HG02981 (cell line): ENCODE results near the gene MAPK4.
"Not testable (repeated sequence)": the region's sequence is repeated elsewhere in the genome, so short reads cannot be mapped to it uniquely, and the experiment has no call there.

ENCODE experiments used
- ATAC-seq: cut with Tn5 transposase; IDR thresholded peaks from one replicate; pipeline ENCODE4 v1.9.1; 2021; ENCODE audit warnings: mild to moderate bottlenecking, moderate library complexity; ENCODE audit not compliant: unreplicated experiment

The MAPK4 gene

GRCh38 chr18:50573196-50573595 lies 13.3 kb downstream of the MAPK4 start:
- not testable (repeated sequence) for ATAC-seq

- no peak for ATAC-seq
Measured at GRCh38 chr18:50573679-50574078, 13.8 kb downstream of the MAPK4 start.

DNA sequence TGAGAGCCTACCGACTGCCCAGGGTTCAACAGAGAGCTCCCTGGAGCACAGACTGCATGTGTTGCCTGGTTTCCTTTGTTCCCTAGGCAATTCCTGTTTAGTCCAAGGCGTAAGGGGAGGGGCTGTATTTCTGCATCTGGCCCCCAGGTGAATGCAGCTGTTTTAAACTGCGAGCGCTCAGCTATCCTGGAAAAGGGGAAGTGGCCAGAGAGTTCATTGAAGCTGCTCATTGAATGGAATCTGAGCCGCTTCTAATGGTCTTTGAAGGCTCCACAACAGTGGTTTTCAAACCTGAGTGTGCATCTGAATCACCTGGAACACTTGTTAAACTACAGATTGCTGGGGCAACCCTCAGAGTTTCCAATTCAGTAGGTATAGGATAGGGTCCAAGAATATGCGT lies 18.1 kb downstream of the MAPK4 start:
- no peak for ATAC-seq

- no peak for ATAC-seq
Measured at GRCh38 chr18:50578651-50579050, 18.8 kb downstream of the MAPK4 start.

DNA sequence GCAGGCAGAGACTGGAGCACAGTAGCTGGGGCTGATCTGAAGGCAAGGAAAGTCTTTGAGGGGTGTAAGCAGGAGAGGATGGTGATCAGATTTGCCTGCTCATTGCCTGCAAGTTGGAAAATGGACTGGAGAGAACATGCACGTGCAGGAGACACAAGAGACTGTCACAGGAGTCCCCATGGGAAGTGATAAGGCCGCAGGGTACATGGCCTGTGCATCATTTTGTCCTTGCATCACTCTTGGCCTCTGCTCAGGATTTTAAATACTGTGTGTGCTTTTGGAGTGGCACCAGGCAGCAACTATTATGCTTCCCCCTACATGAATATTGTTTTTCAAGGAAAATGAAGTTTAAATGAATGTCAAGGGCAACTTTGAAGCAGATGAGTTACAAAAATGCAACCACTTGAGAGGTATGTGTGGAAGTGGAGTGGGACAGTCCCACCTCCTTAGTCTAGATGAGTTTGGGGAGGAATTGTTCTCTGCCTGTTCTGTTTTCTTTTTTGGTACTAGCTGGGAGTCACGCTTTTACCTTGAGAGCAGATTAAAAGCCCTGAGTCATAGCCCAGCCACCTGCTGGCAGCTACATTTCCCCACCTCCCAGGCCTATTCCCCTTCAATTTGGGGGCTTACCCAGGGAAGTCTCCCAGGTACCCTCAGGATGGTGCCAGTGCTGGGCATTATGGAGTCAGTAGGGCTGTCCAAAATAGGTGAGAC lies 19.3 kb downstream of the MAPK4 start:
- no peak for ATAC-seq

DNA sequence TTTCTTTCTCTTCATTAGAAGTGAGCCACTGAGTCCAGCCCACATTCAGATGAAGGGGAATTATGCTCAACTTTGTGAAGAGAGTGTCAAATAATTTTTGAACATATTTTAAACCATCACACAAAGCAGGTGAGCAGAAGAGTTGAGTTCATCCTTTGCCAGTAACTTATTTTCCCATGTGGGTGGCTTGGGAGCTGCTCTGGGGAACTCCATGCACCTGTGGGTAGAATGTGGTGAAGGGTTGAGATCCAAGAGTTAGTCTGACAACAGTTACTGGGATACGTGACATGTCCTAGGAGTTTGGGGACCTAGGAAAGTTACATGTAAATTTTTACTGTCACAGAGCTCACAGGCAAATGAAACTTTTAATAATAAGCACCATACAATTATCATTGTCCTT lies 21.6 kb downstream of the MAPK4 start:
- no peak for ATAC-seq

- no peak for ATAC-seq
Measured at GRCh38 chr18:50582500-50582899, 22.6 kb downstream of the MAPK4 start.

DNA sequence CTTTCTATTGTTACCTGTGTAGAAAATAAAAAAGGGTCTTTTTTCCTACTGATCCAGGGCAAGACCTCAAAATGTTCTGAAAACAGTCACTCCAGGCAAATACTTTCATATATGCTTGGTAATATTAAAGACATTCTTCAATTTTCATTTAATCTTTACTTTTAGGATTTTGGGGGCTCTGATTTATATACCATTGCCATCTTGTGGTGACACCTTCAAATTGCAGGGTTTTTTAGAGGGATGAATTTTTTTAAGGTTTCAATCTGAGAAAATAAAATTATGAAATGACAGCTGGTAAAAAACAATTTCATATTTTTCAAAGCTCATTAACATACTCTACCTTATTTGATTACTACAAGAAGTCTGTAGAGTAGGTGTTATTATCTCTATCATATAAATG lies 26.8 kb downstream of the MAPK4 start:
- ATAC-seq = no peak

GRCh38 chr18:50590593-50590992 lies 30.7 kb downstream of the MAPK4 start:
- no peak for ATAC-seq

GRCh38 chr18:50594012-50594411 lies 34.1 kb downstream of the MAPK4 start:
- ATAC-seq = no peak

- no peak for ATAC-seq
Measured at GRCh38 chr18:50594942-50595341, 35.1 kb downstream of the MAPK4 start.

DNA sequence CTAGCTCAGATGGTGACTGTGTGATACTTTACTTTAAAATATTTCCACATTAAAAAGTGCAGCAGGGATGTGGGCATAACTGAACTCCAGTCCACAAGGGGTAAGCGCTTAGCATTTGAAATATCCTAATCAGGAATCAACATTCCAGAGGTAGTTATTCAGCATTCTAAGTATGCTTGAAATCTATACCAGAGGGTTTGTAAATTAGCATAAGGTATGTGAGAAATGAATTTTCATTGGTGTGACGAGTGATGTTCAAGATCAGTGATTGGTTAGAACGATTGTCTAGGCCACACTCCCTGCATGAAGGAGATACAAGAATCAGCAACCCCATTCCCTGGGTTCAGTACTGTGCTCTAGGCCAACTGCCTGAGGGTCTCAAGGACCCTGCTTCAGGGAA lies 42.6 kb downstream of the MAPK4 start:
- no peak for ATAC-seq

DNA sequence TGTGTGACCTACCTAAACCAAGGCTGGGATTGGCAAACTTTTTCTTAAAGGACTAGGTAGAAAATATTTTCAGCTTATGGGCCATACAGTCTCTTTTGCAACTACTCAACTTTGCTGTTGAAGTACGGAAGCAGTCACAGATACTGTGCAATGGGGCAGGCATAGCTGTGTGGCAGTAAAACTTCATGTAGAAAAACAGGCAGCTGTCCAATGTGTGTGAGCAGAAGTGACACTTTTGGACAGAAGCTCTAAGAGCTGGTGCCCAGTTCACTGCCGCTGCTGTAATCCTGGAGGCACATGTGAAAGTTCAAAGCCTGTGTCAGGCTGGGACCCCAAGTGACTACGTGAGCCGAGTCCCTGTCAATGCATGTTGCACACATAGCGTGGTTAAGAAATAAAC lies 46.7 kb downstream of the MAPK4 start:
- no peak for ATAC-seq

DNA sequence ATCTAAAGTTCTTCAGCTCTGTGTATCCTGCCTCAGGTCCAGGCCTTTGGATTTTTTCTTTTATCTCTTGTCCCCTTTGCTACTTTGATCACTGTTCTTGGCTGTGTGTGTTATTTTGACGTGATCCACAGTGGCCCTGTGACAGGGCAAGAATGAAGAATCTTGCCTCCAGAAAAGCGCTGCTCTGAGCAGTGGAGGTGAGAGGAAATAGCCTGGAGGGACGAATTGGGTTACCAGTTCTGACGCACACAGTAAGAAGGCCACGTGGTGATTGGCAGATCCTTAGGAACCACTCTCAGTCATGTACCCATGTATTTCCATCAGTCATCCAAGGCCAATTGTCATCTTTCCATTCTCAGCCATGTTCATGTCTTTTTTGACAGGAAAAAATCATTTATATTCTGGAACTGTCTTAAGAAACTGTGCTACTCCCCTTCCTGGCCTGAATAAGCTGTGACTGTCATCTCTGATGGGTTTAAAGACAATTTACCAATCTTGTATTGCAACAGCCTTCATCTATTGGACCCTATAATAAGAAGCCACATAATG lies 47.6 kb downstream of the MAPK4 start:
- ATAC-seq = no peak

- ATAC-seq = not testable (repeated sequence)
Measured at GRCh38 chr18:50609171-50609570, 49.3 kb downstream of the MAPK4 start.

DNA sequence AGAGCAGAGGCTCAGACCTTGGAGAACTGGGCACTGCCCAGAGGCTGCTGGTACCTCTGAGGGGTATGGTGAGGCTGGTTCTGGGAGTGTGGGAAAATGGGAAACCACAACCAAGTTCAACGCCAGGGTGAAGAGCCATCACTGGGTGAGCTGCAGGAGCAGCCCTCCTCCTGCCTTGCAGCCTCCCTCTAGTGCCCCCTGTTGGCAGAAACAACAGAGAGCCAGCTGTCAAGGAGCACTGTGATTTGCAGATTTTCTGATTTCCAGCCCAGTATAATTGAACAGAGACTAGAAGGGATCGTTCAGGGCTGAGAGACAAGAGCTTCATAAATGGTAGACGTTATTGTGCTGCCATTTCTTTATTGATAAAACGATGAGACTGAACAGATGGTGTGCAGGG lies 50.5 kb downstream of the MAPK4 start:
- ATAC-seq = no peak

- no peak for ATAC-seq
Measured at GRCh38 chr18:50611529-50611941, 51.6 kb downstream of the MAPK4 start.

- no peak for ATAC-seq
Measured at GRCh38 chr18:50614838-50615237, 55.0 kb downstream of the MAPK4 start.

- ATAC-seq = no peak
Measured at GRCh38 chr18:50616484-50617048, 56.7 kb downstream of the MAPK4 start.

- no peak for ATAC-seq
Measured at GRCh38 chr18:50619861-50620275, 60.0 kb downstream of the MAPK4 start.

- ATAC-seq = no peak
Measured at GRCh38 chr18:50620319-50620718, 60.4 kb downstream of the MAPK4 start.

DNA sequence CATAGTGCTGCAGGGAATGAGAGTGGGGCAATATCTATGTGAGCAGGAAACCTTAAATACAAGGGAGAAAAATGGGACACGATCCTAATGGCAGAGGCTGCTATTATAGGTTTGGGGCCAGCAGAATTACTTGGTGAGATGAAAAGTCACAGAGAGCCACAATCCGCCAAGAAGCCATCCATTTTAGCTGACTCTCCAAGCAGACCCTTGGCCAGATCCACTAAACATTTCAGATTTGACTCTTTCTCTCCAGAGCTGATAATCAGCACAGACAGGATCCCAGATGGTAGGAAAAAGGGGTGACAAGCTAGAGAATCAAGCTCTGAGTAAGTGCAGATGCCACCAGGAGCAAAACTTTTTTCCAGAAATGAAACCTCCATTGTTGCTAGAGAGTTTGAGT lies 61.5 kb downstream of the MAPK4 start:
- ATAC-seq = no peak

DNA sequence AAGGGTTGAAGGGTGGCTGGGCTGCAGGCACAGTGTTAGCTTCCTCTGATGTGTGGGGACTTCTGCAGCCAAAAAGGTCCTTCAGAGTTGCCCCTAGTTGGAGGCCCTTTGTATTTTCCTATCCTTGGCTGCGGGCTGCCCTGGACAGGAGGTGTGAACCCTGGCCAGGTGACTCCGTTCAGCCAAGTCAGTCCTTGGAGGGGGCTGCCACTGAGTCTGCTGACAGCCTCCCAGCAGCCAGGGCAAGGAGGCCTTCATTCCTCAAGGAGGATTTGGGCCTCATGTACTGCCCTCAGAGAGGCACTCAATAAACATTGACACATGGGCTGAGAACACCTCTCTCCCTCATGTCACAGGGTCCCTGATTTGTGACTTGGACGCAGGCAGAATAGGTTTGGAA lies 62.4 kb downstream of the MAPK4 start:
- no peak for ATAC-seq
